ENCODE results near the gene ATP10A. TPM values are rescaled to one million over a fixed set of nuclear protein-coding genes. Genes with fewer than 3 reads are reported as not detected.

Gene ATP10A
- polyA plus RNA-seq, 1 experiment, result 3.5 TPM

GRCh38 chr15:25797936-25798901 is 64.9 kb downstream of the ATP10A start:
- no peak for DNase-seq (ENCODE audit: low read depth, low spot score)
- Histone ChIP-seq H3K27me3 (ENCODE audit: control insufficient read depth, insufficient read depth, low read length) (no peaks in the 10 kb centered on the region), H3K9me3 (ENCODE audit: control insufficient read depth, insufficient read depth, low read length) (no peaks in the 10 kb centered on the region), H3K4me3 (ENCODE audit: low read depth, low read length) (no peak overlapping the region), H3K27ac (ENCODE audit: low read depth, low read length) (no peak overlapping the region)
- CTCF ChIA-PET, result no interaction called here
- POLR2A ChIA-PET, result no interaction called here
- TF ChIP-seq CTCF (IDR thresholded peaks at IDR 0.05; ENCODE audit: low read depth, low read length), result no peak

- no peak for TF ChIP-seq CTCF (IDR thresholded peaks at IDR 0.05; ENCODE audit: low read depth, low read length)
- no peak overlapping the region for H3K27ac ChIP-seq (ENCODE audit: low read depth, low read length)
- ChIA-PET CTCF (no interaction called here), POLR2A (no interaction called here)
- no peaks in the 10 kb centered on the region for H3K9me3 ChIP-seq (ENCODE audit: control insufficient read depth, insufficient read depth, low read length)
- H3K4me3 ChIP-seq (ENCODE audit: low read depth, low read length), result no peak overlapping the region
- no peaks in the 10 kb centered on the region for H3K27me3 ChIP-seq (ENCODE audit: control insufficient read depth, insufficient read depth, low read length)
- DNase-seq (ENCODE audit: low read depth, low spot score), result no peak
Measured at GRCh38 chr15:25797511-25797935, 65.6 kb downstream of the ATP10A start.

DNA sequence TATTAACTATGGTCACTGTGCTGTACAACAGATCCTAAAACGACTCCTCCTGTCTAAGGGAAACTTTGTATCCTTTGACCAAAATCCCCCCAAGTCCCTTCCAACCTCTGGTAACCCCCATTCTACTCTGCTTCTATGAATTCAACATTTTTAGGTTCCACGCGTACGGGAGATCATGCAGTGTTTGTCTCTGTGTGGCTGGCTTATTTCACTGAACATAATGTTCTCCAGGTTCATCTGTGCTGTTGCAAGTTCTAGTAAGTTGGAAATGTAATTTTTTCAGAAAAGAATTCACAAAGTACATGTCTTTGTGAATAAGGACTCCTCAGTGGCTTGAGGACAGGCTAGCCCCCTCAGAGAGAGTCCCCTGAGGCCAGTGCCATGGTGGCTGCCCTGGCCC is 66.1 kb downstream of the ATP10A start:
- Histone ChIP-seq H3K27ac (ENCODE audit: low read depth, low read length) (no peak overlapping the region), H3K9me3 (ENCODE audit: control insufficient read depth, insufficient read depth, low read length) (no peaks in the 10 kb centered on the region), H3K27me3 (ENCODE audit: control insufficient read depth, insufficient read depth, low read length) (no peaks in the 10 kb centered on the region), H3K4me3 (ENCODE audit: low read depth, low read length) (no peak overlapping the region)
- TF ChIP-seq CTCF (IDR thresholded peaks at IDR 0.05; ENCODE audit: low read depth, low read length), result no peak
- ChIA-PET POLR2A (no interaction called here), CTCF (no interaction called here)
- no peak for DNase-seq (ENCODE audit: low read depth, low spot score)

DNA sequence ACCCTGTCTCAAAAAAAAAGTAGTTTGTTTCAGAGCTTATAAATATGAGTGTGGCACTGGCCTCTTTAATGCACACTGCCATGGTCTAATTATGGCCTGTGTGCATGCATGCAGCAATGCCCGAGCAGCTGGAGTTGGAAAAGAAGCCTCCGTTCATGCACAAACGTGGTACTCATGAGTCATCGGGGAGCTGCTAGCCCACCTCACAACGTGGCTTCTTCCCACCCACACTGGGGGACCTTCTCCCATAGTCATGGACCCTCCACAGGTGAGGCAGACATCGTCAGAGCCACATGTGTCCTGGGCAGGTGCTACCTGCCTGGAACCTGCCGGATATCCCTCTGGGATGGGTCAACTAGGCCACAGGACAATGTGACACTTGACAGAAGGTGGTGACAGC is 66.7 kb downstream of the ATP10A start:
- ChIA-PET CTCF (no interaction called here), POLR2A (no interaction called here)
- Histone ChIP-seq H3K27me3 (ENCODE audit: control insufficient read depth, insufficient read depth, low read length) (no peaks in the 10 kb centered on the region), H3K4me3 (ENCODE audit: low read depth, low read length) (no peak overlapping the region), H3K27ac (ENCODE audit: low read depth, low read length) (no peak overlapping the region), H3K9me3 (ENCODE audit: control insufficient read depth, insufficient read depth, low read length) (no peaks in the 10 kb centered on the region)
- DNase-seq (ENCODE audit: low read depth, low spot score), result no peak
- no peak for TF ChIP-seq CTCF (IDR thresholded peaks at IDR 0.05; ENCODE audit: low read depth, low read length)

DNA sequence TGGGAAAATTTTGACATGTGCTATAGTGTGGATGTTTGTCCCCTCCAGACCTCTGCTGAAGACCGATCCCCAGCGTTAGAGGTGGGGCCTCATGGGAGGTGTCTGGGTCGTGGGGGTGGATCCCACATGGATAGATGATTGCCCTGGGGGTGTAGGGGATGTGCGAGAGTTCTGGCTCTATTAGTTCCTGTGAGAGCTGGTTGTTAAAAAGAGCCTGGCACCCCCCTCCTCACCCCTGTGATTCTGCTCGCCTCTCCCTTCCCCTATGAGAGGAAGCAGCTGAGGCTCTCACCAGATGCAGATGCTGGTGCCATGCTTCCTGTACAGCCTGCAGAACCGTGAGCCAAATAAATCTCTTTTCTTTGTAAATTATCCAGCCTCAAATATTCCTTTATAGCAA is 67.4 kb downstream of the ATP10A start:
- no peaks in the 10 kb centered on the region for H3K27me3 ChIP-seq (ENCODE audit: control insufficient read depth, insufficient read depth, low read length)
- CTCF ChIA-PET, result interaction anchor here (1.2 kb wide), 1 partner anchor 17 kb away, joined by 5 read pairs; no protein-coding TSS in a partner anchor
- no peak for DNase-seq (ENCODE audit: low read depth, low spot score)
- H3K4me3 ChIP-seq (ENCODE audit: low read depth, low read length), result no peak overlapping the region
- no peaks in the 10 kb centered on the region for H3K9me3 ChIP-seq (ENCODE audit: control insufficient read depth, insufficient read depth, low read length)
- H3K27ac ChIP-seq (ENCODE audit: low read depth, low read length), result no peak overlapping the region
- POLR2A ChIA-PET, result no interaction called here
- TF ChIP-seq CTCF (IDR thresholded peaks at IDR 0.05; ENCODE audit: low read depth, low read length), result no peak

All from AG04450 (cell line).